ENCODE results near the gene MBNL1.
"Not testable (repeated sequence)": the region's sequence is repeated elsewhere in the genome, so short reads cannot be mapped to it uniquely, and the experiment has no call there.

MBNL1 gene

GRCh38 chr3:152416808-152417580, 148.3 kb downstream of the MBNL1 start:
- no peak for DNase-seq

- DNase-seq, result no peak
Observed at GRCh38 chr3:152419748-152420147, 151.0 kb downstream of the MBNL1 start.

- no peak for DNase-seq
Observed at GRCh38 chr3:152421162-152421561, 152.4 kb downstream of the MBNL1 start.

GRCh38 chr3:152426393-152426792, 157.7 kb downstream of the MBNL1 start:
- no peak for DNase-seq

- peak; percentile 3 for DNase-seq
Observed at GRCh38 chr3:152428577-152428976, 159.8 kb downstream of the MBNL1 start.

GRCh38 chr3:152430223-152431002, 161.7 kb downstream of the MBNL1 start:
- DNase-seq, result no peak

- no peak for DNase-seq
Observed at GRCh38 chr3:152434142-152434541, 165.4 kb downstream of the MBNL1 start.

GRCh38 chr3:152435210-152435609, 166.5 kb downstream of the MBNL1 start:
- not testable (repeated sequence) for DNase-seq

- no peak for DNase-seq
Observed at GRCh38 chr3:152436707-152437590, 168.2 kb downstream of the MBNL1 start.

- DNase-seq, result no peak
Observed at GRCh38 chr3:152438181-152438580, 169.5 kb downstream of the MBNL1 start.

GRCh38 chr3:152438706-152439105, 170.0 kb downstream of the MBNL1 start:
- DNase-seq, result no peak

- DNase-seq, result not testable (repeated sequence)
Observed at GRCh38 chr3:152440243-152440642, 171.5 kb downstream of the MBNL1 start.

- DNase-seq, result no peak
Observed at GRCh38 chr3:152443212-152444023, 174.7 kb downstream of the MBNL1 start.

GRCh38 chr3:152444029-152444641, 175.4 kb downstream of the MBNL1 start:
- DNase-seq, result peak; percentile 4

- no peak for DNase-seq
Observed at GRCh38 chr3:152445212-152445611, 176.5 kb downstream of the MBNL1 start.

GRCh38 chr3:152446495-152446894, 177.8 kb downstream of the MBNL1 start:
- DNase-seq, result no peak

GRCh38 chr3:152447511-152447910, 178.8 kb downstream of the MBNL1 start:
- DNase-seq, result no peak

GRCh38 chr3:152448091-152448490, 179.4 kb downstream of the MBNL1 start:
- no peak for DNase-seq

- no peak for DNase-seq
Observed at GRCh38 chr3:152452318-152452717, 183.6 kb downstream of the MBNL1 start.

- no peak for DNase-seq
Observed at GRCh38 chr3:152454076-152454875, 185.5 kb downstream of the MBNL1 start.

- DNase-seq, result no peak
Observed at GRCh38 chr3:152455989-152456388, 187.3 kb downstream of the MBNL1 start.

All from NCI-H2029 (cell line).